Measurements from ENCODE around the gene LCN9.

LCN9 gene

DNA sequence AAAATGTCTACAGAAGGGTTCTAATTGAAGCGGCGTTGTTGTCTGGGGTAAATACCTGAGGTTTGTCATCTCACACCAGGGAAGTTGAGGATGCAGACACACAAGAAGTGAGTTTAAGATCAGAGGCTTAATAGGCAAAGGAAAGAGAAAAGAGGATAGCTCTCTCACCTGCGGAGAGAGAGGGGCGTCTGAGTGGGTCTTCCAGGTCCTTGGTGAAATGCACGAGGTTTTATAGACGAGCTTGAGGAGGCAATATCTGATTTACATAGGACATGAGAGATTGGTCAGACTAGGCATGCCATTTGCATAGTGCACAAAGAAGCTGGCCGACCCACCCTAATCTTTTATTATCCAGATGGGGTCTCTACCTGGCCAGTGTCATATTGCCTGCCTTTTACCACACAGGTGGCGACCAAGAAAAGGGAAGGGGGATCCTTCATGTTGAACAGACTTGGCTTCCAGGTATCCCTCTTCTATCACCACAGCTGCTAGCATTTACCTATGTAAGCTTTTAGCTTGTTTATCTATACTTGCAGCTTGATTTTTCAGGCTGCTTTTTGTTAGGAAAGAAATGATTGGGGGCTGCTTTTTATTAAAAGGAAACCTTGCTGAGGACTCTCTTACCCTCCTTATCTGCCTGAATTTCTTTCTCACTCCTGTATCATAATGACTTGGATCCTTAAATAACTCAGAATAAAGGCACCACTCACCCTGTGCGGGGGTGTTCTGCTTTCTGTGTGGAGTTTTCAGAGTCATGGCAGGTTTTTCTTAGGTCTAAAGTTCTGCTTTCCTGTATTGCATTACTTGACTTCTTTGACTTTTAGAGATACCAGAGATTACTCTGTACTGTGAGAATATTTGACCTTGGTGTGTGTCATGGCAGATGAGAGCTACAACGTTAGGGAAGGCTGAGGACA, 14.4 kb upstream of the LCN9 start:
- no peak overlapping the region for H2AFZ ChIP-seq (ENCODE audit: low read length, unreplicated experiment)
- H3K4me1 ChIP-seq (ENCODE audit: control insufficient read depth, insufficient read depth, low read length, unreplicated experiment): no peaks in the 10 kb centered on the region
- peaks cover 34% of the 10 kb centered on the region for H3K27me3 ChIP-seq (ENCODE audit: insufficient read depth, low read length)
- no peak overlapping the region for H3K4me3 ChIP-seq (ENCODE audit: low read depth, low read length)
- no peaks in the 10 kb centered on the region for H3K79me2 ChIP-seq (ENCODE audit: control insufficient read depth, insufficient read depth, low read length, unreplicated experiment)
- H3K27ac ChIP-seq (ENCODE audit: low read depth, low read length): no peak overlapping the region
- no peaks in the 10 kb centered on the region for H3K36me3 ChIP-seq (ENCODE audit: insufficient read depth, low read length)

DNA sequence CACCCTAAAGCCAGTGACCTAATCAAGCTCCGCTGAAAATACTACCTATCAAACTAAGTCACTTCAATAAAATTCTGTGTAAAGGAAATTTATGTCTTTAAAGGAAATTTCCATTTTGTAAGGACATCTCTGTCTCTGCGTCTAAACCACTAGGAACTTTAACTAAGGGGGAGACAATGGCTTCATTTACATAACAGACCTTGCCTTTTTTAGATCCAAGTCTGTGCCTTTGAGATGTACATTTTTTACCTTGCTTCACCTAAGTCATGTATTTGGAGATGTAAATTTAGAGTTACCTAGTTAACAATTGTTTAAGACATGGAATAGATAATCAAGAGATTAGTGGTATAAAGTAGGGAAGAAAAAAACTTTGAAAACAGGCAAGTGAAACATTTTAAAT, 13.6 kb upstream of the LCN9 start:
- H2AFZ ChIP-seq (ENCODE audit: low read length, unreplicated experiment): no peak overlapping the region
- H3K27me3 ChIP-seq (ENCODE audit: insufficient read depth, low read length): peaks cover 29% of the 10 kb centered on the region
- H3K4me1 ChIP-seq (ENCODE audit: control insufficient read depth, insufficient read depth, low read length, unreplicated experiment): no peaks in the 10 kb centered on the region
- no peak overlapping the region for H3K27ac ChIP-seq (ENCODE audit: low read depth, low read length)
- no peaks in the 10 kb centered on the region for H3K79me2 ChIP-seq (ENCODE audit: control insufficient read depth, insufficient read depth, low read length, unreplicated experiment)
- no peaks in the 10 kb centered on the region for H3K36me3 ChIP-seq (ENCODE audit: insufficient read depth, low read length)
- no peak overlapping the region for H3K4me3 ChIP-seq (ENCODE audit: low read depth, low read length)

DNA sequence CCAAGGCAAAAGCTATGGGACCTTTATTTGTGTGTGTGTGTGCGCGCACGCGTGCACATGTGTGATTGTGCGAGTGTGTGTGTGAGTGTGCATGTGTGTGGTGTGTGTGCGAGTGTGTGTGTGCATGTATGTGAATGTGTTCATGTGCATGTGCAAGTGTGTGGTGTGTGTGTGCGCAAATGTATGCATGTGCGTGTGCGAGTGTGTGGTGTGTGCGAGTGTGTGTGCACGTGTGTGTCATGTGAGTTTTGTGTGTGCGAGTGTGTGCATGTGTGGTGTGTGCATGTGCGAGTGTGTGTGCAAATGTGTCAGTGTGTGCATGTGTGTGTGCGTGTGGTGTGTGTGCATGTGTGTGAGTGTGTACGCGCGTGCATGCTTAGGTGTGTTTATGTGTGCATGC, 12.7 kb upstream of the LCN9 start:
- H3K4me1 ChIP-seq (ENCODE audit: control insufficient read depth, insufficient read depth, low read length, unreplicated experiment): no peaks in the 10 kb centered on the region
- H2AFZ ChIP-seq (ENCODE audit: low read length, unreplicated experiment): no peak overlapping the region
- H3K36me3 ChIP-seq (ENCODE audit: insufficient read depth, low read length): no peaks in the 10 kb centered on the region
- H3K79me2 ChIP-seq (ENCODE audit: control insufficient read depth, insufficient read depth, low read length, unreplicated experiment): no peaks in the 10 kb centered on the region
- peaks cover 29% of the 10 kb centered on the region for H3K27me3 ChIP-seq (ENCODE audit: insufficient read depth, low read length)
- no peak overlapping the region for H3K27ac ChIP-seq (ENCODE audit: low read depth, low read length)
- no peak overlapping the region for H3K4me3 ChIP-seq (ENCODE audit: low read depth, low read length)

DNA sequence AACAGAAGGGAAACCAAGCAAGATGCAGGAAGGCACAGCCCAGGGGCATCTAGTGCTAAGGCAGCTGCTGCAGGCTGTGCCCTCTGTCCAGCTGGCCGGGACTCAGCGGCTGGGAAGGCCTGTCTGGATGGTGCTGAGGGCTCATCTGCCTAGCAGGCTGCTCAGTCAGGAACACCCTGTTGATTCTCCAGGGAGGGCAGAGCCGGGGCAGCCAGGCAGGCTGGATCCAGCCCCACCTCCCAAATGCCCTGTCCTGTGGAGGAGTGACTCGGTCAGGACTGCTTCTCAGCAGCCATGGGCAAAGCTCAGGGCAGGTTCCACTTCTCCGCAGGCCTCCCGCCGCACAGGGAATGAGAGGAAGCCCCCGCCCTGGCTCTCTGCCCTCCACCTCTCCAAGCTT, 7.8 kb upstream of the LCN9 start:
- no peaks in the 10 kb centered on the region for H3K4me1 ChIP-seq (ENCODE audit: control insufficient read depth, insufficient read depth, low read length, unreplicated experiment)
- no peaks in the 10 kb centered on the region for H3K79me2 ChIP-seq (ENCODE audit: control insufficient read depth, insufficient read depth, low read length, unreplicated experiment)
- no peak overlapping the region for H3K27ac ChIP-seq (ENCODE audit: low read depth, low read length)
- H3K4me3 ChIP-seq (ENCODE audit: low read depth, low read length): no peak overlapping the region
- H2AFZ ChIP-seq (ENCODE audit: low read length, unreplicated experiment): no peak overlapping the region
- H3K36me3 ChIP-seq (ENCODE audit: insufficient read depth, low read length): no peaks in the 10 kb centered on the region
- peaks cover 24% of the 10 kb centered on the region; the same call in 1 of the 2 replicates for H3K27me3 ChIP-seq (ENCODE audit: insufficient read depth, low read length)

DNA sequence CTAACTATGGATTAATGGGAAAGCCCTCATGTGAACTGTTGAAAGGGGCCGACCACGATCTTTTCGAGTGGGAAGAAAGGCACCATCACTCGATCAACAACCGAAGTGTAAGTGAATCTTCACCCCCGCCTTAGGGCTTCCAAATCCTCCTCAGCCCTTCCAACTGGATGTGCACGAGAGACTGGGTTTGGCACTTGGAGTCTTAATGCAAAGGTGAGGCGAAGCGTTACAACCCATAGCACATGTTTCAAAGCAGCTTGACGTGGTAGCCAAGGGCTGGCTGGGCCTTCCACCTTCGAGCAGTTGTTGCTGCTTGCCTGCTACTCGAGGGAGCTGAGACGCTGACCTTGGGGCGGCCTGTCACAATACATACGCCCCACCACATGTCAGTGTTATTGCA, 5.7 kb upstream of the LCN9 start:
- no peak overlapping the region for H2AFZ ChIP-seq (ENCODE audit: low read length, unreplicated experiment)
- H3K79me2 ChIP-seq (ENCODE audit: control insufficient read depth, insufficient read depth, low read length, unreplicated experiment): no peaks in the 10 kb centered on the region
- H3K27ac ChIP-seq (ENCODE audit: low read depth, low read length): no peak overlapping the region
- no peaks in the 10 kb centered on the region for H3K36me3 ChIP-seq (ENCODE audit: insufficient read depth, low read length)
- H3K4me3 ChIP-seq (ENCODE audit: low read depth, low read length): no peak overlapping the region
- H3K4me1 ChIP-seq (ENCODE audit: control insufficient read depth, insufficient read depth, low read length, unreplicated experiment): no peaks in the 10 kb centered on the region
- peaks cover 20% of the 10 kb centered on the region; the same call in 1 of the 2 replicates for H3K27me3 ChIP-seq (ENCODE audit: insufficient read depth, low read length)

DNA sequence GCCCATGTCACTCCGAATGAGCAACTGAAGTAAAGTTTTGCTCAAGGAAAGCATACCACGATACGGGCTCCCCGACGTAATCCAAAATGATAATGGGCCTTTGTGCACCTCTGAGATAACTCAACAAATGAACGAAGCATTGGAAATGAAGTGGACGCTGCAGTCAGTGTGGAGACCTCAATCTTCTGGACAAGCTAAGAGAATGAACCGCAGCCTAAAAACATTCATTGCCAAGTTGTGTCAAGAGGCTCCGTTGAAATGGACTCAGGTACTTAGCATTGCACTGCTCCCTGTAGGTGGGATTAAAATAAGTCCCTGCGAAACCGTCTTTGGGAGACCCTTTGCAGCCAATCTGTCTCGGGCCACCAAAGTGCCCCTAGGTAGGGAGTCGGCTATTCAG, 3.9 kb upstream of the LCN9 start:
- H3K27me3 ChIP-seq (ENCODE audit: insufficient read depth, low read length): peaks cover 20% of the 10 kb centered on the region; the same call in 1 of the 2 replicates
- H3K4me1 ChIP-seq (ENCODE audit: control insufficient read depth, insufficient read depth, low read length, unreplicated experiment): peaks cover 2% of the 10 kb centered on the region
- H3K27ac ChIP-seq (ENCODE audit: low read depth, low read length): no peak overlapping the region
- no peak overlapping the region for H3K4me3 ChIP-seq (ENCODE audit: low read depth, low read length)
- no peak overlapping the region for H2AFZ ChIP-seq (ENCODE audit: low read length, unreplicated experiment)
- no peaks in the 10 kb centered on the region for H3K79me2 ChIP-seq (ENCODE audit: control insufficient read depth, insufficient read depth, low read length, unreplicated experiment)
- no peaks in the 10 kb centered on the region for H3K36me3 ChIP-seq (ENCODE audit: insufficient read depth, low read length)

DNA sequence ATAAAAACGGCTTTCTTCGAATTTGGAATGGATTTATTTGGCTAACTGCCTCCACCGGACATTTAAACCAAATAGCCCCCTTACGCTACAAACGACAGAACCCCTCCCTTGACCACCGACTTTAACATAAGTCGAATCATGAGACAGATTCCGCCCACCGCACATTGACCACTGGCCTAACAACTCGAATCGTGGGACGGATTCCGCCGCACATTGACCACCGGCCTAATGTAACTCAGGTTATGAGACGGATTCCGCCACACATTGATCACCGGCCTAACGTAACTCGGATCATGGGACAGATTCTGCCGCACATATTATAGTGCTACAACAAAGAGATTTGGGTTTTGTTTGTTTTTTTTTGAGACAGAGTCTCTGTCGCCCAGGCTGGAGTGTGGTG, 2.7 kb upstream of the LCN9 start:
- Histone ChIP-seq H2AFZ (ENCODE audit: low read length, unreplicated experiment) (no peak overlapping the region), H3K4me1 (ENCODE audit: control insufficient read depth, insufficient read depth, low read length, unreplicated experiment) (peaks cover 2% of the 10 kb centered on the region), H3K27ac (ENCODE audit: low read depth, low read length) (no peak overlapping the region), H3K4me3 (ENCODE audit: low read depth, low read length) (no peak overlapping the region), H3K27me3 (ENCODE audit: insufficient read depth, low read length) (peaks cover 10% of the 10 kb centered on the region; the same call in 1 of the 2 replicates), H3K36me3 (ENCODE audit: insufficient read depth, low read length) (no peaks in the 10 kb centered on the region), H3K79me2 (ENCODE audit: control insufficient read depth, insufficient read depth, low read length, unreplicated experiment) (no peaks in the 10 kb centered on the region)

DNA sequence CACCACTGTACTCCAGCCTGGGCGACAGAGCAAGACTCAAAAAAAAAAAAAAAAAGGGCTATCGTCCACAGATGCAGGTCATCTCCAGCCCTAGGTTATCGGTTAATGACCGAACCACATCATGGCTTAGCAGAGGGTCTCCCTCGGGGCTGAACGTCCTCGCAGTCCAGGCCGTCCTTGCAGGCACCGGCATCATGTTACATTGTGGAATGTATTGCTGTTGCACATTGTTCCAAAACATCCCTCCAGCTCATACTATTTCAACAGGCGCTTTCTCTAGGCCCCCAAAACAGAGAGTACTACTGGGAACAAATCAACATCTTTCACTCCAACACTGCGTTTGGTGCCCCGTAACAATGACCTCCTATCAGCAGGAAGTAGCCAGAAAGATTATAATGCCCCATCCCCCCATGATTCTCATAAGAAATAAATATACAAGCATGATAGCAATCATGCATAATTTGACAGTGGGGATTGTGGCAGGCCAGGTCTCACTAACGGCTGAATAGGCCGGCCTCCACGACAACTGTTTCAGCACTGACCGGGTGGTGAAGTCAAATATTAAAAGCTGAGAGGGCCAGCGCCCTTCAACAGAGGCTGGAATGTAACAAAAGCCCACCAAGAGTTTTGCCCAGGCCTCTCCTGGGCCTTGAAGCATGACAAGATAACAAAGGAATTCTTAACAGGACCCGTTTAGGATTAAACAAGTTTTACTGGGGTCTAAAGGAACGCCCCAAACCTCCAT, 1.1 kb upstream of the LCN9 start:
- H3K4me3 ChIP-seq (ENCODE audit: low read depth, low read length): no peak overlapping the region
- H3K79me2 ChIP-seq (ENCODE audit: control insufficient read depth, insufficient read depth, low read length, unreplicated experiment): no peaks in the 10 kb centered on the region
- H3K36me3 ChIP-seq (ENCODE audit: insufficient read depth, low read length): no peaks in the 10 kb centered on the region
- no peak overlapping the region for H2AFZ ChIP-seq (ENCODE audit: low read length, unreplicated experiment)
- no peak overlapping the region for H3K27ac ChIP-seq (ENCODE audit: low read depth, low read length)
- H3K4me1 ChIP-seq (ENCODE audit: control insufficient read depth, insufficient read depth, low read length, unreplicated experiment): peaks cover 2% of the 10 kb centered on the region
- H3K27me3 ChIP-seq (ENCODE audit: insufficient read depth, low read length): peaks cover 15% of the 10 kb centered on the region

DNA sequence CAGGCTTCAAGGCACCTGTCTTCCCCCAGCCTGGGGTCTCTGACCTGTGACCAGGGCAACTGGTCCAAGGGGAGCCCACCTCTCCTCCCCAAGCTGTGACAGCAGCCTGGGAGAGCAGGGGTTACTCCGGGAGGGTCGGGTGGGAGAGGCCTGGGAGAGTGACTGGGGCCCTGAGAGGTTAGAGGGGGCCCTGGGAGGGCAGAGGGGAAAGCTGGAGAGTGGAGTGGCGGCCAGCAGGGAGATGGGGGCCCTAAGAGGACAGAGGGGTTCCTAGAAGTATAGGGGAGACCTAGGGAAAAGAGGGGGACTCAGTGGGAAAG, 302 bp downstream of the LCN9 start:
- H3K4me3 ChIP-seq (ENCODE audit: low read depth, low read length): no peak overlapping the region
- peaks cover 2% of the 10 kb centered on the region for H3K4me1 ChIP-seq (ENCODE audit: control insufficient read depth, insufficient read depth, low read length, unreplicated experiment)
- no peak overlapping the region for H3K27ac ChIP-seq (ENCODE audit: low read depth, low read length)
- H2AFZ ChIP-seq (ENCODE audit: low read length, unreplicated experiment): no peak overlapping the region
- H3K79me2 ChIP-seq (ENCODE audit: control insufficient read depth, insufficient read depth, low read length, unreplicated experiment): no peaks in the 10 kb centered on the region
- H3K36me3 ChIP-seq (ENCODE audit: insufficient read depth, low read length): no peaks in the 10 kb centered on the region
- H3K27me3 ChIP-seq (ENCODE audit: insufficient read depth, low read length): peaks cover 7% of the 10 kb centered on the region

DNA sequence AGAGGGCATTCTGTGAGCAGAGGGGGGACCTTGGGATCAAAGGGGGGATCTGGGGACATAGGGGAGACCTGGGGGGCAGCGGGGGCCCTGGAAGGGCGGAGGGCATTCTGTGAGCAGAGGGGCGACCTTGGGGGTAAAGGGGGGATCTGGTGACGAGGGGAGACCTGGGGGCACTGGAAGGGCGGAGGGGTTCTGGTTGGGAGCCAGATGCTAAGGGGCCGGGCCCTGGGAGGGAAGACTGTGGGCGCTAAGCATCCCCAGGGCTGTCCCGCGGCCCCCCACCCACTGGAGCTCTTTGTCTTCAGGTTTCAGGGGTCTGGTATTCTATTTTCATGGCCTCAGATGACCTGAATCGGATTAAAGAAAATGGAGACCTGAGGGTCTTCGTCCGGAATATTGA, 748 bp downstream of the LCN9 start:
- H3K4me3 ChIP-seq (ENCODE audit: low read depth, low read length): no peak overlapping the region
- peaks cover 7% of the 10 kb centered on the region for H3K27me3 ChIP-seq (ENCODE audit: insufficient read depth, low read length)

DNA sequence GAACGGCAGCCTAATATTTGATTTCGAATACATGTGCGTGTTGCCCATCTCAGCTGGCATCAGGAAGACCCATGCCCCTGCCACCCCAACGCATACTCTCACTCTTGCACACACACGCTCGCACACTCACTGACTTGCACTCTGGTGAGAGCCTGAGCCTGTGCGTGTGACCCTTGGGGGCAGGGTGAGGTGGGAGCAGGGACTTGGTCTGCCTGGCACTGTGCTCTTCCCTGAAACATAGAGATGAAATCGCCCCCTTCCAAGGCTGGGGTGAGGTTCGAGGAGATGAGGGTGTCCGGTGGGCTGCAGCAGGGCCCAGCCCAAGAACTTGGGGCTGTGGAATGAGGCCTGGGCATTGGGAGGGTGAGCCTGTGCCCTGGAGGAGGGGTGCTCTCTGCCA, 1.2 kb downstream of the LCN9 start:
- H3K4me3 ChIP-seq (ENCODE audit: low read depth, low read length): no peak overlapping the region
- no peak overlapping the region for H2AFZ ChIP-seq (ENCODE audit: low read length, unreplicated experiment)
- H3K79me2 ChIP-seq (ENCODE audit: control insufficient read depth, insufficient read depth, low read length, unreplicated experiment): no peaks in the 10 kb centered on the region
- H3K36me3 ChIP-seq (ENCODE audit: insufficient read depth, low read length): no peaks in the 10 kb centered on the region
- H3K27me3 ChIP-seq (ENCODE audit: insufficient read depth, low read length): peaks cover 7% of the 10 kb centered on the region
- H3K27ac ChIP-seq (ENCODE audit: low read depth, low read length): no peak overlapping the region
- peaks cover 2% of the 10 kb centered on the region for H3K4me1 ChIP-seq (ENCODE audit: control insufficient read depth, insufficient read depth, low read length, unreplicated experiment)

More for the DNA sequence above, 748 bp downstream of the LCN9 start:
- no peak overlapping the region for H2AFZ ChIP-seq (ENCODE audit: low read length, unreplicated experiment)
- peaks cover 2% of the 10 kb centered on the region for H3K4me1 ChIP-seq (ENCODE audit: control insufficient read depth, insufficient read depth, low read length, unreplicated experiment)
- no peaks in the 10 kb centered on the region for H3K36me3 ChIP-seq (ENCODE audit: insufficient read depth, low read length)
- no peaks in the 10 kb centered on the region for H3K79me2 ChIP-seq (ENCODE audit: control insufficient read depth, insufficient read depth, low read length, unreplicated experiment)
- H3K27ac ChIP-seq (ENCODE audit: low read depth, low read length): no peak overlapping the region

Measured in ACC112 (cell line).